HL-60 (cell line): Measurements from ENCODE around the gene DOCK8.

Experiments
- DNase-seq, 2 experiments: peaks; one replicate each; pipeline ENCODE4 v3.0.0-alpha.2; 2010 to 2020; ENCODE audit warnings: low read depth in 1 of 2, low spot score in 1 of 2
- H3K27ac ChIP-seq: fragments of 250-450 bp; sonication (Bioruptor Pico); replicated peaks from 2 replicates; pipeline ENCODE4 v1.5.1; 2020; ENCODE audit warnings: mild to moderate bottlenecking, moderate library complexity
- H3K27me3 ChIP-seq: fragments of 250-450 bp; sonication (Bioruptor Pico); 2 replicates; pipeline ENCODE4 v1.5.1; 2021; ENCODE audit warnings: mild to moderate bottlenecking, moderate library complexity; ENCODE audit not compliant: insufficient read depth, poor library complexity, severe bottlenecking
- H3K4me3 ChIP-seq: replicated peaks from 2 replicates; pipeline ENCODE4 v1.5.1; 2011; ENCODE audit warnings: mild to moderate bottlenecking, control low read depth, low read length; ENCODE audit not compliant: insufficient read depth
- CTCF ChIP-seq: IDR thresholded peaks from one replicate; pipeline ENCODE4 v1.5.1; 2011; ENCODE audit warnings: low read length, control low read depth, inconsistent platforms; ENCODE audit not compliant: insufficient read depth
- GABPA ChIP-seq: IDR thresholded peaks from 2 replicates; pipeline ENCODE4 v1.6.1; 2012; ENCODE audit warnings: low read depth
- POLR2AphosphoS5 ChIP-seq: IDR thresholded peaks from 2 replicates; pipeline ENCODE4 v1.6.1; 2012; ENCODE audit warnings: low read depth
- REST ChIP-seq: IDR thresholded peaks from 2 replicates; pipeline ENCODE4 v1.6.1; 2012; ENCODE audit warnings: low read depth; ENCODE audit not compliant: insufficient replicate concordance
- SPI1 ChIP-seq: IDR thresholded peaks from 2 replicates; pipeline ENCODE4 v1.6.1; 2012; ENCODE audit warnings: low read depth, mild to moderate bottlenecking, borderline replicate concordance

DOCK8 gene

GRCh38 chr9:453832-454231 lies 239.2 kb downstream of the DOCK8 start:
- DNase-seq = no peak
- no peak overlapping the region for H3K27ac ChIP-seq
- TF ChIP-seq REST (no peak), POLR2AphosphoS5 (no peak), SPI1 (no peak), GABPA (no peak), CTCF (no peak)
- no peaks in the 10 kb centered on the region for H3K27me3 ChIP-seq
- H3K4me3 ChIP-seq = no peak overlapping the region

GRCh38 chr9:456365-456764 lies 241.7 kb downstream of the DOCK8 start:
- no peak overlapping the region for H3K27ac ChIP-seq
- no peak for TF ChIP-seq POLR2AphosphoS5
- no peak for TF ChIP-seq SPI1
- TF ChIP-seq REST = no peak
- no peak for TF ChIP-seq GABPA
- no peak for TF ChIP-seq CTCF
- DNase-seq = no peak
- H3K4me3 ChIP-seq = no peak overlapping the region
- H3K27me3 ChIP-seq = no peaks in the 10 kb centered on the region

- DNase-seq = no peak
- Histone ChIP-seq H3K27me3 (no peaks in the 10 kb centered on the region), H3K27ac (no peak overlapping the region), H3K4me3 (no peak overlapping the region)
- TF ChIP-seq POLR2AphosphoS5 = no peak
- no peak for TF ChIP-seq CTCF
- no peak for TF ChIP-seq SPI1
- TF ChIP-seq GABPA = no peak
- TF ChIP-seq REST = no peak
These were observed 243.9 kb downstream of the DOCK8 start for GRCh38 chr9:458590-458989.
